HG03558 (cell line): Measurements from ENCODE around the gene FAM20C.

Source experiments
- ATAC-seq: cut with Tn5 transposase; IDR thresholded peaks from one replicate; pipeline ENCODE4 v1.9.1; 2021; ENCODE audit warnings: moderate number of reproducible peaks; ENCODE audit not compliant: unreplicated experiment; ENCODE audit errors: extremely low read depth

The FAM20C gene

DNA sequence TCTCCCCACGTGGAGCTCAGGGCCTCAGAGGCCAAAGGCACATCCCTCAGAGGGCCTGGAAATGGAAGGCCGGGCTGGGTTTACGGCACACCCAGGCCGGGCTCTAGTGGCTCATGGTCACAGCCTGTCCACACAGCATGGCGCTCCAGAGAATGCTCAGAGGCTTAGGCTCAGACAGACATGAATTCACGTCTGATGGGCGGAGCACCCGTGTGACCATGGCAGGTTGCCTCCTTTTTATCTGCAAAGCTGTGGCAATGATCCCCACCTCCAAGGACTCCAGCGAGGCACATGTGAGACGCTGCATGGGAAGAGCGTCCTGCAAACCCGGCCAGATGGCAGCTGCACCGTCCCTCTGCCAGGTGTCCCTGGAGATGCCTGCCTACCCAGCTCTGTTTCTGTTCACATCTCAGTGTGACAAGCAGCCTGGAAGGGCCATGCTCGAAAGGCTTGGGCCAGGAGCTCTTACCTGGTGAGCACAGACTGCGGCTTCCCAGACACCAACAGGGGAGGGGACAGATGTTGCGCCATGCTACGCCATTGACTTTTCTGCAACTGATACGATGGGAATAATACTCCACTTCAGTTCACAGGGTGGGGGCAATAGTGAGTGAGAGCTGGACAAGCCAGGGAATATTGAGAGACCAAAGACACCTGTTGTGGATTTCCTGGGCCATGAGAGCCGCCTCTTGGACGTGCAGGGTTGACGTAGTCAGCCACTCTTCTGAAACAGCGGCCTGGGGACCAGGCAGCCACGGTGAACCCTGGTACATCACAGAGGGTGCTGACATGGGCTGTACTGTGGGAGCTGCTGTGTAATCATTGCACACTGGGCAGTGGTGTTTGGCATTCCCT, 34.4 kb upstream of the FAM20C start:
- no peak for ATAC-seq

DNA sequence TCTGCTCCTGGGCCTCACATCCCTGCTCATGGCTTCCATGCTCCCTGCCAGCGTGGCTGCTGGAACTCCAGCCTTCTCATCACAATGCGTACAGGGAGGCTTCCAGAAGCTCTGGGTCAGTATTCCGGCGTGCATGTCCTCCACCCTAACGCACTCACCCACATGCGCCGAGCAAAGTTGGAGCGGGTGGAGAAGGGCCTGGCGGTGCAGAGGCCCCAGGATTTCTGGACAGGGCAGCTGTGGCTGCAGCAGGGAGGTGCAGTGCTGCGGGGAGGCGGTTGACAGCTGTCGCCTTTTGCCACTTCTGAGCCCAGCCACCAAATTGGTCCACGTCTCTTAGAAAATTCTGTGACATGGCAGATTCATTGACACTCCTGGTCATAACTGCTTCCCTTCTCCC, 33.6 kb upstream of the FAM20C start:
- no peak for ATAC-seq

DNA sequence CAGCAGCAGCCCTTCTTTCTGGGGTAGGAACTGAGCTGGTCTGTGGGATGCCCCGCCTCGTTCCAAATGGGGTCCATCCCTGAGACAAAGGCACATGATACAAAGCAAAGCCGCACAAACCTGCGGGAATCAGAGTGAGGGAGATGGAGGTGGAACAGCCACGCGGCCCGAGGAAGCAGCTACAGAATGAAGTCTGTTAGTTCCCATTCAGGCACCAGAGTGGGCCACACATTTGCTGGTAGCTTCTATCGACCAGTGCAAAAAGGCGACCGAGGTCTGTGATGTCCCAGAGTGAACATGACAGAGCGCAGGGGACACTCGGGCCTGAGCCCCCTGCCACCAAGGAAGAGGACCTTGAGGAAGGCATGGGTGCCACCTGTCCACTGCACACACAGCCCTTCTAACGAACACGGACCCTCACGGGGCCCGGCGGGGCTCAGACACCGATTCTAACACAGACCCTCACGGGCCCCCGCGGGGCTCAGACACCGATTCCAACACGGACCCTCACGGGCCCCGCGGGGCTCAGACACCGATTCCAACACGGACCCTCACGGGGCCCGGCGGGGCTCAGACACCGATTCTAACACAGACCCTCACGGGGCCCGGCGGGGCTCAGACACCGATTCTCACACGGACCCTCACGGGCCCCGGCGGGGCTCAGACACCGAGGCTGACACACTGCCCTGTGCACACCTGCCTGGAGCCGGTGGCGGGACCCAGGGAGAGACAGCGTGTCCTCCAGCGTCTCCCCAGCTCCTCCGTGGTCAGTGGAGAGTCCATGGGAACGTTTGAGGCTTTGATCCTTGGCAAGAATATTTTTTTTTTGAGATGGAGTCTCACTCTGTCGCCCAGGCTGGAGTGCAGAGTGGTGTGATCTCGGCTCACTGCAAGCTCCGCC, 32.8 kb upstream of the FAM20C start:
- ATAC-seq = no peak

DNA sequence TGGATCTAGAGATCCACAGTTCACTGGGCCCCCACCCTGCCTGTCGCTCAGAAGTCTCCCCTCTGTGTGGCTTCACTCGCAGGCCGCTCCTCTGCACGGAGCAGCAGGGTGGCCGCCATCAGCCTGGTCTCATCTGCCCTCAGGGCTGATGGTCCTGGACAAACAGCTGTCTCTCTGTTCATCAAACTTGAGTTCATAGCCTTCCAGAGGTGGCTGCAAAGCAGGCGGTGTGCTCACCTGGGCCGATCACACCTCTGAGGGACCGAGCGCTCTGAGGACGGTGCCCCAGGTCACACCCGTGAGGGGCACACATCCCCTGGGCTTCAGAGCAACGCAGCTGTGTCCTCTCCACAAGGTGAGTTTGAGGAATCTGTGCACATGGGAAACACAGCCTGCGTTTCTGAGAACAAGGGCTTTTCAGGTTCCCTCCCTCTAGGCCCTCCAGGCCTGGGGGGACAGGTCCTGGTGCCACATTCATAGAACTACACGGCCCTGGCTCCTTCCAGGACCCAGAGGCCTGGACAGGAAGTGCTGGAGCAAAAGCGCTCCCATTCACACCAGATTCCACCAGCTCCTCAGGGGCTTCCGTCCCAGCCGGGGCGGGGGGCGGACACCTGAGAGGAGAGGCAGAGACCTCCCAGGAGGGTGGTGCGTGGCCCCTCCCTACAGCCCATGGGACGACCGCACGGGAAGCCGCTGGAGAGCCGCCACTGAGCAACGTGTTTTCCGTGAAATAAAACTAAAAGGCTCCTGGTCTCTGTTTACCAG, 31.2 kb upstream of the FAM20C start:
- no peak for ATAC-seq

DNA sequence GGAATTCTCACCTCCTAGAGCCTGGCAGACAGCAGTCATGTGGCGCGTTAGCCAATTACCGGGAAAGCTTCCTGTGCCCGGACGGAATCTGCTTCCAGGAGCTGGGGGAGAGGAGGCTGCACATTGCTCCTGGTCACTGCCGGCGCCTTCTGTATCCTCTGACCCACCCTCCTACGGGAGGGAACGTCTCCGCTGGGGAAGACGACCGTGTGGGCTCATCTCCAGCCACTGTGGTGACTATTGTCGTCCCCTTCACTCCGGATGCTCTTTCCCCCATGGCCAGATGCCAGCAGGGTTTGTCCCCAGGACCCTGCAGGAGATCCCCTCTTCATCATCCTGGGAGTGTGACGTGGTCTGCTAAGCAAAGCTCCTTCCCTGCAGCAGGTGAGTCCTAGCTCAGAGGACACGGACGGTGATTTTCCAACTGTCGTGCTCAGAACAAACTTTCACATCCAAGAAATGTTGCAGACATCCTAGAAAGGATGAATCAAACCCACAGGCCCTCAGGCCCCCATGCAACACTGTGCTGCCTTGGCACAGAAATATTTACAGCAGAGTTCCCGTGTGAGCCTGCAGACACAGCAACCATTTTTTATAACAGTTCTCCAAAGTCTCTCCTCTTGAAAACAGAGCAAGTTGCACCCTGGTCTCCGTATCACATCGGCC, 29.6 kb upstream of the FAM20C start:
- no peak for ATAC-seq

DNA sequence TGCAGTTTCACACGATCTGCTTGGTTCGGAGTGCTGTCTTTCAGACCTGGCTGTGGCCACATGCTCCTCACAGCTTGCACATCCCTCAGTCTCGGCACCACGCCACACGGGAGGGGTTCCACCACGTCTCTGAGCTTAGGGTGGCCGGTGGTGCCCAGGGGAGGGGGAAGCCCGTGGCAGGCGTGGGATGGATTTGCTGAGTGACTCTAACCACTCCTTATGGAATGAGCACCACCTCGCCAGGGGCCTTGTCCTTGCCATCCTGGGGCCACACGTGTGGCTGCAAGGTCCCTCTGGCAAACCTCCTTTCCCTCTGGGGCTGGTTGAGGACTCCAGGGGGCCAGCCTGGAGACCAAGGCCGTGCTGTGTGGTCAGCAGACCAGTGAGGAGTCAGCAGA, 29.1 kb upstream of the FAM20C start:
- ATAC-seq = no peak

DNA sequence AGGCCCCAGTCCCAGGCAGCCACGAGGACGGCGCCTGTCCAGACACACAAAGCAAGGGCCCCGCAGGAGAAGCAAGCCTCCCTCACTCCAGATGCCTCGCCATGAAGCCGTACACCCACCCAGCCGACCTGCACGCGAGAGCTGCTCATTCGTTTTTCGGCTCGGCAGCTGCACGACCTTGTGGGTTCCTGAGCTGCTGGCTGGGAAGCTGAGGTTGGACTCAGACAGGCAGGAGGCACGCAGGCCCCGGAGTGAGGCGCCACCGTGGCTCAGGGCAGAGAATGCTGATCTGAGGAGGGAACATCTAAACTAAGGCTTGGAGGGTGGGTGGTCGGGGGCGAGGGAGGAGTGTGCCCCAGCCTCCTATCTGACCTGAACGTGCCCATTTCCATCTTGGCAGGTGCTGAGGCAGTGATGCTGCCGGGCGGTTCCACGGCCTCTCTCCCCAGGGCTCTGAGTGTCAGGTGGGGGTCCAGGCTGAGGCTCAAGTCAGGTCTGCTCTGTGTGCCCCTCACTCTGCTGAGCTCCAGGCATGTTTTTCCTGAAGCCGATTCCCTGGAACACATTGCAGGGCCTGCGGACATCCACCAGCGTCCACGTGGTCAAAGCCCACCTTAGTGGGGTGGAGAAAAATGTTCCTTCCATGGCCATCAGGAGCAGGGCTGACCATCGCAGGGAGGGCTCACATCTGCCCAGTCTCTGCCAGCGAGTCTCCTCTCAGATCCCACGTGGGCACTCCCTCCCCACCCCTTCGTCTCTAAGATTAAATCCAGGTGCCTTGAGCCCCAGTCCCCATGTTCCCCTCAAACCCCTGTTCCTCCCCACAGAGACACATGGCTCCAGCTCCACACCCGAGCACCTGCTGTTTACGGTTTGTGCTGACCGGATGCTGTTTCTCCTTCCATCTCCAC, 28.1 kb upstream of the FAM20C start:
- no peak for ATAC-seq

DNA sequence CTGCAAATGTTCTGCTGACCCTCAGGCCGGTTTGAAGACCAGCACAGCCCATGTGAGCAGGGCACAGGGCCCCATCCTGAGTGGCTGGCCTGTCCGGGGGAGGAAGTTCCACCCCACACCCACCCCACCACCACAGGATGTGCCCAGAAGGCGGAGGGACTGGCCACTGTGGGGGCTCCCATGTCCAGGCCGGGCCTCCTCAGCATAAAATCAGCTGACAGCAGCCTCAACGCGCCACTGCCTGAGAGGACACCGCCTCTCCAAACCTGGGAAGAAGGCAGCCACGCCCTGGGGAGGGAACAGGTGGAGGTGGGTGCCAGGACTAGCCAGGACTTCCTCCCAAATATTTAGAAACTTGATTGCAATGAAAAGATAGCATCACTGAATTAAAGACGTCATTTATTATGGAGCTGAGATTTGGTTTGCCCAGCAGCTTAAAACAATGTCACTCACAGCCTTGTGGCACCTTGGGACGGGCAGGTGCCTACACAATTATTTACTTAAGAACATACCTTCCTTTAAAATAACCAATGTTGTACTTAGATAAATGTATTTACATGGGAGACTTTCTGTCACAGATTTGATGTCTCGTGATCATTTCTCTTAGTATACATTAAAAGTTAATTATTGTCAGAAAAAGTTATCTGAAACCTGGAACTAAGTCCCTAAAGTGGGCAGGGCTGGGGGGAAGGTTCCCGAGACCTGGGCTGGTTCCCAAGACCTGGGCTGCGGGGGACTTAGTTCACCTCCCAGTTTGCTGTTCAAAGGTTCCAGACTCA, 27.3 kb upstream of the FAM20C start:
- no peak for ATAC-seq

DNA sequence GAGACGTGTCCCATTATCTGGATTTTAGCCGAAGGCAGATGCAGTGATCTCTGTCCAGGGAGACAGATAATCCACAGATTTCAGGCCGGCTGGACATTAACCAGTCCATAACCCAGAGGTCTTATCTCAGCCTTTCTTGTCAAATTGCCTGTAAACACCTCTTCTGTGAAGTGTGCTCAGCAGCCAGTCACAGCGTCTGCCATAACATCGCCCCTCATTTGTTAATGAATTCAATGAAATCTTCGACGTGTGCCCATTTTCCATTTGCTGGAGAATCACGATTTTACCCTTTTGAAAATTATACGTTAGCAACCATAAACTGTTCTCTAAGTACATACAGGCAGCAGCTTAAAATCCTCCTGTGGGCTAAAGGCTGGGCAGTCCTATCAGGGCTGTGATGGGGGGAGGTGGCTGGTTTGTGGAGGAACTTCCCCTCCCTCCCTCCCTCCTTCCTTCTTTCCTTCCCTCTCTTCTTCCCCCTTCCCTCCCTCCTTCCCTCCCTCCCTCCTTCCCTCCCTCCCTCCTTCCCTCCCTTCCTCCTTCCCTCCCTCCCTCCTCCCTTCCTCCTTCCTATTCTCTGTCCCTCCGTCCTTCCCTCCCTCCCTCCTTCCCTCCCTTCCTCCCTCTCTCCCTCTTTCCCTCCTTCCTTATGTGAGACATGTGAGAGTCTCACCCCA, 26.6 kb upstream of the FAM20C start:
- no peak for ATAC-seq

DNA sequence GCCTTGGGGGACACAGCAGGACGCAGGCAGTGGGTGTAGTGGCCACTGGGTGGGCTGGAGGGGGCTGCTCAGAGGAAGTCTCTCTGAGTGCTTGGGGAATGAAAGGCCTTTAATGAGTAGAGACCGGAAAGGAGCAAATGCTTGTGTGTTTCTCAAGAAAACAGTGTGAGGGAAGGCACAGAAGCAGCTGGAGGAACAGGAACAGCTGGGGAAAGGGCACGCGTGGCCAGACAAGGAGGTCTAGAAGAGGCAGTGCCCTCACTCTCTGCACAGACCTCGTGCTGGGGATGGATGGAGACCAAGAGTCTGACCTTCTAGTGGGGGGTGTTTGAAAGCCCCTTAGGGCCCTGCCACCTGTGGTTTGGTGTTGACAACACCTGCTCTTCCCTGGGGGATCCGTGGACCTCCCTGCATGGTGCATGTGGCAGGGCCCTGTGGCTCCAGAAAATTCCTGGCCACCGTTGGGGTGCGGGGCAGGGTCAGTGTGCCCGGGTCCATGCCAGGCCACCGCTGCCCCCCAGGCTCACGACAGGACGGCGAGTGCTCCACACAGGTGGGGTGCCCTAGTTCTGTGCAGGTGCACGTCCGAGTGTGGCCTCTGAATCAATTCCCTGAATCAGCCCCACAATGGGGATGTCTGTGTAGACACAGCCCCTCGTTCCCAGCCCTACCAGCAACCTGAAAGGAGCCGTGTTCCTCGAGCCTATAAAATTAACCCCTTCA, 25.9 kb upstream of the FAM20C start:
- ATAC-seq = no peak

DNA sequence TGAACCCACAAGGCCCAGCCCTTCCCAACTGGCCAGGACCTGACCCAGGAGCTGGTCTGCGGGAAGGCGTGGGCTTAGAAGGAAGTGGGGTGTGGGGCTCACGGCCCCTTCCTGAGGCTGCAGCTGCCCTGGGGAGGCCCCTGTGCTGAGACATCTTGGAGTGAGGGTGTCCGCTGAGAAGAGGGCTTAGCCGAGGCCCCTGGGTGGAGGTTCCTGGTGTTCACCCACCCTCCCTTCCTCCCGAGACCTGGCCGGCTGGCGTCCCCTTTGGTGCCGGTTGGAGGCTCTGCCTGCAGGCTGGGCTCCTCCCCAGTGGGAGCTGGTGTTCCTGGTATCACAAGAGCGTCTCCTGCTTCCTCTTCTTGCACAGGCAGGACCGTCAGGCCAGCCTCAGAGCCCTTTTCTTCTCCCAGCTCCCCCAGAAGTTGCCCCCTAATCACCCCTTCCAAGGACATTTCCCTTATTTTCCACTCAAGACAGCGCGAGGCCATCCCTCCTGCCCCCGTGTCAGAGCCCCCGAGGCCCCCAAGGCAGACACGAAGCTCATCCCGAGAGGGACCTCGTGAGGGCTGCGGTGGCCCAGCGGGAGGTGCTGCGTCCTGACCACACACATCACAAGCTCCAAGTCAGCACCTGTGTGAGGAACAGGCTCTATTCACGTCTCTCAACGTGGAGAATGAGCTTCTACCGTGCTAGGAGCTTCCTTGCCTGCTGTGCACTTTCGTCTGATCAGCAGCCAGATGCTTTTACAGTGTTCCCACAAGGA, 25.1 kb upstream of the FAM20C start:
- ATAC-seq = no peak

DNA sequence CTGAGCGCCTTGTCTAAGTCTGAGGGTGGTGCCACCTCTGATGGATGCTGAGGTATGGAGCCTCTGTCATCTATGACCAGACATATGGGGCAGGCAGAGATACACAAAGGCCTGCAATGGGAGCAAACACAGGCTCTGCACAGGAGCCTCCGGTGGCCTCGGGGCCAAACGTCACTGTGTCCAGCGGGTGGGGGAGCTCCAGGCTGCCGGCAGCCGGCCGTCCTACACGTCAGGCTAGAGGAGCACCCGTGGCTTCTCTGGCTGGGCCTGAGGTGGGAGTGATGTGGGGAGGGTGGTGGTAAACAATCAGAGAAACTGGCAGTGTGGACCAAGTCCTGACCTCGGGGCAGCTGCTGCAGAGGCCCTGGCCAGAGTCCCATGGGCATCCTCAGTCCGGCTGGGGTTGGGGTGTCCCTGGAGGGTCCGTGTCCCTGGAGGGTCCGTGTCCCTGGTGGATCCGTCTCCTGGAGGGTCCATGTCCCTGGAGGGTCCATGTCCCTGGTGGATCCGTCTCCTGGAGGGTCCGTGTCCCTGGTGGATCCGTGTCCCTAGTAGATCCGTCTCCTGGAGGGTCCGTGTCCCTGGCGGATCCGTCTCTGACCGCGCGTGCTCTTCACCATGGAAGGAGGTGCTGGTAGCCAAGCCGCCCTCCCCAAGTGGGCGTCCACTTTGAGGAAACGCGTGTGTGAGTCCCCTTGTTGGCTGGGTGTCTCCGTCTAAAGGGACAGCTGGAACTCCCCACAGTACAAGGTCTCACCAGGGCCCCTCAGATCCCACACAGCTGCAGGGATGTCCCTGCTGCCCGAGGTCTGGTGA, 24.2 kb upstream of the FAM20C start:
- no peak for ATAC-seq

DNA sequence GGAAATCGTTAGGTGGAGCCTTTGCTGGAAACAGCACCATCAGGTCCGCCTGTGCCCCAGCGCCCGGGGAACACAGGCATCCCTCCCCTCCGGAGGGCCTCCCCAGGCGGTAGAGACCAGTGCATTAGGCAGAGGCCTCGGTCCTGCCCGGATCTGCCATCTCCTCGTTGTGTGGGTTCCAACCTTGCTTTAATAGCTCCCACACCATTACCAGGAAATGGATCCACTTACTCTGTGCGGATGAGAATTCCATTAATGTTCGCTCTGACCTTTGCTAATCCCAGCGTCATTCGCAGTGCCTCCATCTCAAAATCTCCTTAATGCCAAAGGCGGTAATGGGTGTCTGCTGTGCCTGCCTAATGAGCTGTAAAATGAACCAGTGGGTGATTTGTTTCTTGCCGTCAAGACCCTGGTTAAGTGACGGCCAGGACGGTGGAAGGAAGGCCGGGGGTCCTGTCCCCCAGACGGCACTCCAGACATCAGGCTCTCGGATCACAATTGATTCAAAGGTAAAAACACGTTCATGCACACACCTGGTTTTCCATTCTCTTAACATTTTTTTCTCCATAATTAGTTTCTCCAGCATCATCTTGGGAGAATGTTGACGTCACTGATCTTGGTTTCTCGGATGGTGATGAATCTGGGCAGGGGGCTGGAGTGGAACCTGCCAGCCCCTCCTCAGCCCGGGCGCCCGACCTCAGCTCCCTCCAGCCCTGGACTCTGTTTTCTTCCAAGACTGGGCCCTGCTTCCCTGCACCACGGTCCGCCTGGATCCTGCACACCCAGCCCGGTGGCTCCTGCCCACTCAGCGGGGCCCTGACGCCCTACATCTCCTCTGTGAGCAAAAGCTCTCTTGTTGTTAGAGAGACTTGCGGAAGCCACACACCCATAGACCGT, 22.8 kb upstream of the FAM20C start:
- no peak for ATAC-seq

DNA sequence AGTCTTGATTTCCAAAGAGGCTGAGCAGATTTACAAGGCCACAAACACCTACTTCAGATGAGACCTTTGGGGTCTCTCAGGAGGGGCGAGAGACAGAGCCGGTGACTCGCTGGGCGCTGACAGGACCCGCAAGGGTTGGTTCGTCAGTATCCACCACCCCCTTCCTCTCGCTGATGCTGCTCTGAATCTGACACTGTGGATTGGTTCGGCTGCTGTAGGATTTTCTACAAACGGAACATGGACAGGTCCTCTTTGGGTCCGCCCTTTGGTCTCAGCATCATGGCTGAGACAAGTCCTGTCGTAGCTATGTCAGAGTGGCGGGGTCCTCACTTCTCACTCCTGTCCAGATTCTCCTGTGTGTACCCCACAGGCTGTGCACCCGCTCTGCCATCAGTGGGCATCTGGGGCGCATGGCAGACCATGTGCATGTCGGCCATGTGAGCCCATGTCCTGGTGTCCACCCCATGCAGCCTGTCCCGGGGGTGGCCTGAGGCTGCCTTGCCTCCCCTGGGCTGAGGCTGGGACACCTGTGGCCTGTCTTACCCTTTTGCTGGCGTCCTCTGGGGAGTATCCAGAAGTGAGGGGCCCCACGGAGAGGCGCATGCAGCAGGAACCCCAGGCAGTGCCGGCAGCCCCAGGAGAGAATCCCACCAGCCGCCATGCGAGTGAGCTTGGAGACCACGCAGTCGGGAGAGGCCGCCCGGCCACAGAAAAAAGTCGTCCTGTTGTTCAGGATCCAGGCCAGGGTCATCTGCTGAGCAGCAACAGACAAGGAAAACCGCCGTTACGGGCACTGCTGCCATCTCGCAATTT, 21.6 kb upstream of the FAM20C start:
- no peak for ATAC-seq
